Measurements from ENCODE around the gene SOX21.

GRCh38 chr13:94753327-94753726, 41.0 kb upstream of the SOX21 start:
- TF ChIP-seq CTCF (IDR thresholded peaks at IDR 0.05) (no peak), POLR2A (IDR thresholded peaks at IDR 0.05) (no peak)
